ENCODE measurements around the gene TMEFF1.

Gene TMEFF1

GRCh38 chr9:100449420-100449819, 23.5 kb upstream of the TMEFF1 start:
- TF ChIP-seq CREB5 (CRISPR knock-in tag; IDR thresholded peaks at IDR 0.05; ENCODE audit: low read depth), result no peak
- no peak for TF ChIP-seq PPARA (CRISPR knock-in tag; IDR thresholded peaks at IDR 0.05; ENCODE audit: borderline replicate concordance)
- no peak for TF ChIP-seq ZFP3 (CRISPR knock-in tag; IDR thresholded peaks at IDR 0.05)
- TF ChIP-seq CSRNP3 (CRISPR knock-in tag; IDR thresholded peaks at IDR 0.05), result no peak
- TF ChIP-seq CSDC2 (CRISPR knock-in tag; IDR thresholded peaks at IDR 0.05), result no peak
- TF ChIP-seq ARNTL (CRISPR knock-in tag; IDR thresholded peaks at IDR 0.05; ENCODE audit: borderline replicate concordance, low read depth), result no peak
- no peak for TF ChIP-seq BACH2 (CRISPR knock-in tag; IDR thresholded peaks at IDR 0.05; ENCODE audit: borderline replicate concordance)
- TF ChIP-seq TOX (CRISPR knock-in tag; IDR thresholded peaks at IDR 0.05; ENCODE audit: borderline replicate concordance), result no peak
- no peak for TF ChIP-seq OSR1 (CRISPR knock-in tag; IDR thresholded peaks at IDR 0.05)
- TF ChIP-seq POU6F1 (CRISPR knock-in tag; IDR thresholded peaks at IDR 0.05; ENCODE audit: borderline replicate concordance, low read depth), result no peak
- TF ChIP-seq ZC3H10 (CRISPR knock-in tag; IDR thresholded peaks at IDR 0.05), result no peak
- TF ChIP-seq ZFP30 (CRISPR knock-in tag; IDR thresholded peaks at IDR 0.05), result no peak
- TF ChIP-seq SNAI2 (CRISPR knock-in tag; IDR thresholded peaks at IDR 0.05), result no peak
- TF ChIP-seq, protein P1, sequence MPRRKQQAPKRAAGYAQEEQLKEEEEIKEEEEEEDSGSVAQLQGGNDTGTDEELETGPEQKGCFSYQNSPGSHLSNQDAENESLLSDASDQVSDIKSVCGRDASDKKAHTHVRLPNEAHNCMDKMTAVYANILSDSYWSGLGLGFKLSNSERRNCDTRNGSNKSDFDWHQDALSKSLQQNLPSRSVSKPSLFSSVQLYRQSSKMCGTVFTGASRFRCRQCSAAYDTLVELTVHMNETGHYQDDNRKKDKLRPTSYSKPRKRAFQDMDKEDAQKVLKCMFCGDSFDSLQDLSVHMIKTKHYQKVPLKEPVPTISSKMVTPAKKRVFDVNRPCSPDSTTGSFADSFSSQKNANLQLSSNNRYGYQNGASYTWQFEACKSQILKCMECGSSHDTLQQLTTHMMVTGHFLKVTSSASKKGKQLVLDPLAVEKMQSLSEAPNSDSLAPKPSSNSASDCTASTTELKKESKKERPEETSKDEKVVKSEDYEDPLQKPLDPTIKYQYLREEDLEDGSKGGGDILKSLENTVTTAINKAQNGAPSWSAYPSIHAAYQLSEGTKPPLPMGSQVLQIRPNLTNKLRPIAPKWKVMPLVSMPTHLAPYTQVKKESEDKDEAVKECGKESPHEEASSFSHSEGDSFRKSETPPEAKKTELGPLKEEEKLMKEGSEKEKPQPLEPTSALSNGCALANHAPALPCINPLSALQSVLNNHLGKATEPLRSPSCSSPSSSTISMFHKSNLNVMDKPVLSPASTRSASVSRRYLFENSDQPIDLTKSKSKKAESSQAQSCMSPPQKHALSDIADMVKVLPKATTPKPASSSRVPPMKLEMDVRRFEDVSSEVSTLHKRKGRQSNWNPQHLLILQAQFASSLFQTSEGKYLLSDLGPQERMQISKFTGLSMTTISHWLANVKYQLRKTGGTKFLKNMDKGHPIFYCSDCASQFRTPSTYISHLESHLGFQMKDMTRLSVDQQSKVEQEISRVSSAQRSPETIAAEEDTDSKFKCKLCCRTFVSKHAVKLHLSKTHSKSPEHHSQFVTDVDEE (CRISPR knock-in tag; IDR thresholded peaks at IDR 0.05), result no peak
- TF ChIP-seq ISL1 (CRISPR knock-in tag; IDR thresholded peaks at IDR 0.05), result no peak
- no peak for TF ChIP-seq ESRRG (CRISPR knock-in tag; IDR thresholded peaks at IDR 0.05)
- ATAC-seq, result no peak

GRCh38 chr9:100452894-100453293, 20.1 kb upstream of the TMEFF1 start:
- TF ChIP-seq GLIS3 (CRISPR knock-in tag; IDR thresholded peaks at IDR 0.05) (no peak), ZFP30 (CRISPR knock-in tag; IDR thresholded peaks at IDR 0.05) (no peak), PATZ1 (CRISPR knock-in tag; IDR thresholded peaks at IDR 0.05; ENCODE audit: borderline replicate concordance) (no peak), ZC3H10 (CRISPR knock-in tag; IDR thresholded peaks at IDR 0.05) (no peak)
- no peak for ATAC-seq

GRCh38 chr9:100455470-100455869, 17.5 kb upstream of the TMEFF1 start:
- ATAC-seq, result no peak
- TF ChIP-seq CREB5 (CRISPR knock-in tag; IDR thresholded peaks at IDR 0.05; ENCODE audit: low read depth) (no peak), GLIS3 (CRISPR knock-in tag; IDR thresholded peaks at IDR 0.05) (no peak), OSR1 (CRISPR knock-in tag; IDR thresholded peaks at IDR 0.05) (no peak), ZFP3 (CRISPR knock-in tag; IDR thresholded peaks at IDR 0.05) (no peak), ZNF8 (CRISPR knock-in tag; IDR thresholded peaks at IDR 0.05) (no peak), POU6F1 (CRISPR knock-in tag; IDR thresholded peaks at IDR 0.05; ENCODE audit: borderline replicate concordance, low read depth) (no peak), ISL1 (CRISPR knock-in tag; IDR thresholded peaks at IDR 0.05) (no peak), TCF4 (CRISPR knock-in tag; IDR thresholded peaks at IDR 0.05; ENCODE audit: borderline replicate concordance) (no peak), CSRNP3 (CRISPR knock-in tag; IDR thresholded peaks at IDR 0.05) (no peak), TOX (CRISPR knock-in tag; IDR thresholded peaks at IDR 0.05; ENCODE audit: borderline replicate concordance) (no peak), SNAI2 (CRISPR knock-in tag; IDR thresholded peaks at IDR 0.05) (no peak), PPARA (CRISPR knock-in tag; IDR thresholded peaks at IDR 0.05; ENCODE audit: borderline replicate concordance) (no peak), ESRRG (CRISPR knock-in tag; IDR thresholded peaks at IDR 0.05) (no peak)

Data from SK-N-SH treated with all-trans-retinoic acid at 6 μM for 48 hours (cell line).